H1 (cell line): ENCODE measurements around the gene CHST12. TPM values are rescaled to one million over a fixed set of nuclear protein-coding genes. Genes with fewer than 3 reads are reported as not detected.

Experiments
- CTCF ChIA-PET: fragments of 300-600 bp; sonication (Branson Sonifier 250); formaldehyde crosslinking; loops from one replicate; lab custom pipeline; 2021; ENCODE audit not compliant: partially characterized antibody; lab: Charles Lee
- POLR2A ChIA-PET: fragments of 300-600 bp; sonication (Branson Sonifier 250); formaldehyde crosslinking; loops from one replicate; lab custom pipeline; 2021; ENCODE audit warnings: inconsistent platforms; ENCODE audit not compliant: partially characterized antibody; lab: Charles Lee
- DNase-seq, 2 experiments: peaks; one replicate each; pipeline versions ENCODE4 v3.0.0 to v3.0.0-alpha.2; 2010 to 2022; ENCODE audit warnings: low spot score in 2 of 2, low read depth in 1 of 2, mixed read lengths in 1 of 2
- FAIRE-seq: peaks from 2 replicates; lab custom pipeline; 2011; peaks lifted over from hg19 to GRCh38; lab: Jason Lieb, UNC
- H2AFZ ChIP-seq: 2 replicates; pipeline ENCODE4 v1.8.1; 2012; ENCODE audit warnings: low read length, inconsistent platforms
- H2AK5ac ChIP-seq: 2 replicates; pipeline ENCODE4 v1.6.1; 2013; ENCODE audit warnings: low read depth, low read length
- H2BK120ac ChIP-seq: replicated peaks from 2 replicates; pipeline ENCODE3; 2013; ENCODE audit warnings: low read depth, low read length, inconsistent platforms
- H2BK12ac ChIP-seq: 2 replicates; pipeline ENCODE4 v1.6.1; 2013; ENCODE audit warnings: low read depth, low read length
- H2BK15ac ChIP-seq: 2 replicates; pipeline ENCODE4 v1.6.1; 2013; ENCODE audit warnings: low read length
- H2BK20ac ChIP-seq: 2 replicates; pipeline ENCODE4 v1.6.1; 2013; ENCODE audit warnings: low read length
- H2BK5ac ChIP-seq: 2 replicates; pipeline ENCODE4 v1.6.1; 2013; ENCODE audit warnings: low read depth, low read length
- H3K14ac ChIP-seq: 2 replicates; pipeline ENCODE4 v1.6.1; 2013; ENCODE audit warnings: inconsistent platforms; ENCODE audit not compliant: insufficient read length
- H3K18ac ChIP-seq: 2 replicates; pipeline ENCODE4 v1.6.1; 2013; ENCODE audit warnings: low read length; ENCODE audit errors: extremely low read depth
- H3K23ac ChIP-seq: 2 replicates; pipeline ENCODE4 v1.6.1; 2013; ENCODE audit warnings: inconsistent platforms; ENCODE audit not compliant: insufficient read length
- H3K23me2 ChIP-seq: 2 replicates; pipeline ENCODE4 v1.6.1; 2013; ENCODE audit warnings: low read depth, low read length
- H3K27ac ChIP-seq: 2 replicates; pipeline ENCODE4 v1.6.1; 2011; ENCODE audit warnings: low read depth, low read length, inconsistent platforms
- H3K27me3 ChIP-seq, 4 experiments: replicated peaks in 1 of 4; 1 replicate in 1 of 4; 2 replicates in 3 of 4; pipeline versions ENCODE4 v1.6.1 to v1.8.1; 2011 to 2013; ENCODE audit warnings: low read length in 3 of 4, mild to moderate bottlenecking in 3 of 4, inconsistent platforms in 2 of 4, mixed read lengths in 2 of 4, moderate library complexity in 1 of 4; ENCODE audit not compliant: control insufficient read depth in 3 of 4, insufficient read depth in 3 of 4; ENCODE audit errors: extremely low read depth in 1 of 4
- H3K36me3 ChIP-seq, 4 experiments: 2 replicates each; pipeline versions ENCODE4 v1.6.1 to v1.8.1; 2011 to 2013; ENCODE audit warnings: mild to moderate bottlenecking in 4 of 4, low read length in 3 of 4, moderate library complexity in 2 of 4, control low read depth in 1 of 4, inconsistent platforms in 1 of 4; ENCODE audit not compliant: insufficient read depth in 4 of 4, control insufficient read depth in 2 of 4
- H3K4ac ChIP-seq: replicated peaks from 2 replicates; pipeline ENCODE3; 2013; ENCODE audit warnings: low read length, low read depth, mixed read lengths, inconsistent platforms; ENCODE audit not compliant: insufficient read length
- H3K4me1 ChIP-seq, 4 experiments: replicated peaks in 1 of 4; 1 replicate in 1 of 4; 2 replicates in 3 of 4; pipeline versions ENCODE4 v1.6.1 to v1.8.1; 2011 to 2013; ENCODE audit warnings: low read length in 3 of 4, inconsistent platforms in 2 of 4, mixed read lengths in 1 of 4; ENCODE audit not compliant: insufficient read depth in 4 of 4, control insufficient read depth in 3 of 4
- H3K4me2 ChIP-seq, 2 experiments: 2 replicates each; pipeline versions ENCODE4 v1.6.1 to v1.8.1; 2011 to 2013; ENCODE audit warnings: low read depth in 2 of 2, low read length in 2 of 2, control low read depth in 1 of 2, inconsistent platforms in 1 of 2, mild to moderate bottlenecking in 1 of 2; ENCODE audit not compliant: insufficient read depth in 1 of 2
- H3K4me3 ChIP-seq, 4 experiments: fragments of 200-600, 300-600 bp in 1 of 4; sonication (generic), shearing (Covaris generic), sonication (Bioruptor Twin) in 1 of 4; 2 replicates each; pipeline versions ENCODE4 v1.5.1 to v1.8.1; 2011 to 2016; ENCODE audit warnings: low read length in 4 of 4, low read depth in 3 of 4, control low read depth in 2 of 4, inconsistent platforms in 2 of 4, mild to moderate bottlenecking in 2 of 4, mixed read lengths in 1 of 4, moderate library complexity in 1 of 4; ENCODE audit not compliant: insufficient read depth in 2 of 4; ENCODE audit errors: extremely low read depth in 1 of 4
- H3K56ac ChIP-seq: replicated peaks from 2 replicates; pipeline ENCODE3; 2013; ENCODE audit warnings: low read depth, mild to moderate bottlenecking, mixed read lengths, low read length, inconsistent platforms; ENCODE audit not compliant: insufficient read length
- H3K79me1 ChIP-seq: 2 replicates; pipeline ENCODE4 v1.6.1; 2013; ENCODE audit warnings: low read depth, low read length, control low read depth
- H3K79me2 ChIP-seq, 2 experiments: 2 replicates each; pipeline versions ENCODE4 v1.6.1 to v1.8.1; 2012 to 2013; ENCODE audit warnings: low read length in 2 of 2, mild to moderate bottlenecking in 2 of 2, inconsistent platforms in 1 of 2; ENCODE audit not compliant: insufficient read depth in 2 of 2, control insufficient read depth in 1 of 2
- H3K9ac ChIP-seq, 4 experiments: replicated peaks in 1 of 4; 1 replicate in 1 of 4; 2 replicates in 3 of 4; pipeline versions ENCODE4 v1.6.1 to v1.8.1; 2011 to 2013; ENCODE audit warnings: low read depth in 3 of 4, low read length in 3 of 4, control low read depth in 2 of 4, mild to moderate bottlenecking in 2 of 4, moderate library complexity in 2 of 4, inconsistent platforms in 1 of 4; ENCODE audit errors: extremely low read depth in 1 of 4
- H3K9me3 ChIP-seq, 2 experiments: 2 replicates each; pipeline versions ENCODE4 v1.6.1 to v1.8.1; 2012 to 2013; ENCODE audit warnings: mild to moderate bottlenecking in 2 of 2, moderate library complexity in 2 of 2, control low read depth in 1 of 2, inconsistent platforms in 1 of 2, low read depth in 1 of 2, low read length in 1 of 2, mixed read lengths in 1 of 2; ENCODE audit not compliant: insufficient read depth in 2 of 2
- H4K20me1 ChIP-seq, 2 experiments: replicated peaks in 1 of 2; 2 replicates each; pipeline versions ENCODE3 to v1.8.1; 2011 to 2013; ENCODE audit warnings: inconsistent platforms in 2 of 2, low read length in 2 of 2, mild to moderate bottlenecking in 1 of 2; ENCODE audit not compliant: insufficient read depth in 2 of 2, control insufficient read depth in 1 of 2
- H4K5ac ChIP-seq: 2 replicates; pipeline ENCODE4 v1.6.1; 2013; ENCODE audit warnings: low read length, low read depth, mixed read lengths, inconsistent platforms; ENCODE audit not compliant: insufficient read length
- H4K8ac ChIP-seq: 2 replicates; pipeline ENCODE4 v1.8.0; 2013; ENCODE audit warnings: mild to moderate bottlenecking, moderate library complexity, low read length, inconsistent platforms; ENCODE audit not compliant: insufficient read depth; ENCODE audit errors: extremely low read depth
- H4K91ac ChIP-seq: replicated peaks from 2 replicates; pipeline ENCODE3; 2013; ENCODE audit warnings: low read length, mixed read lengths, inconsistent platforms; ENCODE audit not compliant: insufficient read length
- SIN3A ChIP-seq, 2 experiments: IDR thresholded peaks in 1 of 2; conservative IDR thresholded peaks in 1 of 2; 2 replicates each; pipeline ENCODE4 v1.6.1; 2011 to 2012; ENCODE audit warnings: low read length in 2 of 2, improper control_type of control experiment in 1 of 2, low read depth in 1 of 2, mild to moderate bottlenecking in 1 of 2
- WGBS, 2 experiments: shearing (Covaris generic) in 1 of 2; methylation state at CpG; one replicate each; pipeline versions ENCODE4 v1.1.6 to v1.1.7; 2013 to 2015; ENCODE audit warnings: low lambda C conversion rate in 2 of 2, mixed read lengths in 2 of 2, inconsistent platforms in 1 of 2, low coverage in 1 of 2, missing lambda C conversion rate in 1 of 2; ENCODE audit not compliant: insufficient replicate concordance in 2 of 2, insufficient coverage in 1 of 2, insufficient read length in 1 of 2; ENCODE audit errors: extremely low coverage in 1 of 2, missing lambda C conversion rate in 1 of 2; 5-methylcytosine and 5-hydroxymethylcytosine counted together
- polyA plus RNA-seq, 7 experiments: library from polyadenylated mRNA; depleted of rRNA in 3 of 7; stranded (reverse) in 5 of 7; unstranded in 2 of 7; fragments of >200 nt in 5 of 7; fragments of 200-250 nt in 2 of 7; gene quantifications; 1 replicate in 5 of 7; 2 replicates in 1 of 7; 4 replicates in 1 of 7; pipeline versions ENCODE4 v1.2.1 to v1.2.3, GENCODE V29; 2011 to 2013; ENCODE audit warnings: missing spikeins in 2 of 7, mixed read lengths in 2 of 7
- total RNA-seq: library from RNA; stranded (reverse); fragmentation: NEBNext Ultra II Directional; extraction: Animal tissue kit (Norgen Biotek cat#: 25700); gene quantifications from 2 replicates; pipeline ENCODE4 v1.2.1, GENCODE V29; 2021

CHST12 gene
- total and polyA plus RNA-seq, 2 of the 8 experiments (the other 6 are each of a cell fraction or from before 2014, with no cell fraction given), result 13.4 to 24.1 TPM

- no peak overlapping the region for H2BK20ac ChIP-seq
- no peak overlapping the region for H2BK12ac ChIP-seq
- no peak overlapping the region for H3K4me3 ChIP-seq
- no peaks in the 10 kb centered on the region for H3K23me2 ChIP-seq
- H3K4ac ChIP-seq, result no peak overlapping the region
- no peak overlapping the region for H4K8ac ChIP-seq
- peaks cover 0 to 15% of the 10 kb centered on the region in 2 experiments; a peak in 1 of 4 replicates for H3K79me2 ChIP-seq
- no peak overlapping the region for H4K5ac ChIP-seq
- H3K14ac ChIP-seq, result no peak overlapping the region
- H3K79me1 ChIP-seq, result peaks cover 7% of the 10 kb centered on the region
- no peaks in the 10 kb centered on the region; a peak in 1 of 7 replicates for H3K27me3 ChIP-seq
- DNase-seq, result no peak
- 97% methylated on average over 10 of the region's 10 CpGs; no CpG with 5 or more reads in 1 of the 2 experiments for WGBS, 2 experiments
- no peaks in the 10 kb centered on the region for H3K4me1 ChIP-seq
- no peak overlapping the region for H3K23ac ChIP-seq
- peaks cover 10 to 24% of the 10 kb centered on the region in 2 experiments for H4K20me1 ChIP-seq
- no peak overlapping the region for H2BK120ac ChIP-seq
- no peak overlapping the region for H3K27ac ChIP-seq
- ChIA-PET POLR2A (interaction anchor here (1.7 to 12.3 kb wide), 4 partner anchors 10 to 15 kb away, joined by 4 to 69 read pairs (median 20); partner anchors contain the start of gene EIF3B), CTCF (interaction anchor here (1.0 to 3.2 kb wide), 2 partner anchors 8 to 64 kb away, joined by 5 to 21 read pairs; no protein-coding TSS in a partner anchor)
- no peak overlapping the region for H4K91ac ChIP-seq
- no peak overlapping the region for H2BK15ac ChIP-seq
- H3K36me3 ChIP-seq, result peaks cover 73 to 98% (median 91%) of the 10 kb centered on the region in 4 experiments
- no peak overlapping the region for H3K56ac ChIP-seq
- no peaks in the 10 kb centered on the region for H3K9me3 ChIP-seq
- H3K4me2 ChIP-seq, result no peak overlapping the region
- H2AK5ac ChIP-seq, result no peak overlapping the region
- H2AFZ ChIP-seq, result no peak overlapping the region
- H2BK5ac ChIP-seq, result no peak overlapping the region
- no peak overlapping the region for H3K18ac ChIP-seq
- H3K9ac ChIP-seq, result no peak overlapping the region
- FAIRE-seq, result no peak
- no peak for TF ChIP-seq SIN3A (conservative IDR thresholded peaks at IDR 0.05 in 1 of 2, IDR thresholded peaks at IDR 0.05 in 1 of 2; ENCODE audit: low read depth in 1 of 2, low read length in 2 of 2)
Observed at GRCh38 chr7:2369139-2369538, 34.3 kb upstream of the CHST12 start.
